Measurements from ENCODE around the gene CD2.
A peak's percentile ranks its signal among the peaks of the same experiment; 100 is the strongest.

Gene CD2

GRCh38 chr1:116754198-116754977 is at the start of gene CD2:
Gene CD2, plus strand, starts transcription at chr1:116754430. Its CDS starts 63 bp downstream, at chr1:116754493.
- DNase-seq: peak; percentile 73

- no peak for DNase-seq
Measured at GRCh38 chr1:116706123-116706522, 48.1 kb upstream of the CD2 start.

GRCh38 chr1:116706841-116707240 is 47.4 kb upstream of the CD2 start:
- no peak for DNase-seq

GRCh38 chr1:116708255-116708900 is 45.9 kb upstream of the CD2 start:
- DNase-seq: no peak

- DNase-seq: no peak
Measured at GRCh38 chr1:116709666-116710167, 44.5 kb upstream of the CD2 start.

- no peak for DNase-seq
Measured at GRCh38 chr1:116710420-116711262, 43.6 kb upstream of the CD2 start.

- peak; percentile 47 for DNase-seq
Measured at GRCh38 chr1:116711263-116711840, 42.9 kb upstream of the CD2 start.

GRCh38 chr1:116712510-116712909 is 41.7 kb upstream of the CD2 start:
- DNase-seq: no peak

- no peak for DNase-seq
Measured at GRCh38 chr1:116713474-116713873, 40.8 kb upstream of the CD2 start.

- no peak for DNase-seq
Measured at GRCh38 chr1:116716391-116716790, 37.8 kb upstream of the CD2 start.

- no peak for DNase-seq
Measured at GRCh38 chr1:116717318-116717717, 36.9 kb upstream of the CD2 start.

- DNase-seq: no peak
Measured at GRCh38 chr1:116720364-116721038, 33.7 kb upstream of the CD2 start.

- DNase-seq: no peak
Measured at GRCh38 chr1:116721039-116721405, 33.2 kb upstream of the CD2 start.

GRCh38 chr1:116721451-116722007 is 32.7 kb upstream of the CD2 start:
- no peak for DNase-seq

- DNase-seq: no peak
Measured at GRCh38 chr1:116722016-116722838, 32.0 kb upstream of the CD2 start.

- DNase-seq: peak; percentile 90
Measured at GRCh38 chr1:116724765-116725375, 29.4 kb upstream of the CD2 start.

- no peak for DNase-seq
Measured at GRCh38 chr1:116725798-116726197, 28.4 kb upstream of the CD2 start.

- DNase-seq: no peak
Measured at GRCh38 chr1:116726872-116727820, 27.1 kb upstream of the CD2 start.

- no peak for DNase-seq
Measured at GRCh38 chr1:116731439-116731838, 22.8 kb upstream of the CD2 start.

GRCh38 chr1:116732726-116733125 is 21.5 kb upstream of the CD2 start:
- DNase-seq: no peak
